Ammon's horn (tissue), 1 donor: ENCODE data around the gene HIVEP3.
"Not testable (repeated sequence)": the region's sequence is repeated elsewhere in the genome, so short reads cannot be mapped to it uniquely, and the experiment has no call there.

Experiments used
- DNase-seq: peaks from one replicate; pipeline ENCODE4 v3.0.0-alpha.2; 2016; ENCODE audit warnings: low spot score

HIVEP3 gene

DNA sequence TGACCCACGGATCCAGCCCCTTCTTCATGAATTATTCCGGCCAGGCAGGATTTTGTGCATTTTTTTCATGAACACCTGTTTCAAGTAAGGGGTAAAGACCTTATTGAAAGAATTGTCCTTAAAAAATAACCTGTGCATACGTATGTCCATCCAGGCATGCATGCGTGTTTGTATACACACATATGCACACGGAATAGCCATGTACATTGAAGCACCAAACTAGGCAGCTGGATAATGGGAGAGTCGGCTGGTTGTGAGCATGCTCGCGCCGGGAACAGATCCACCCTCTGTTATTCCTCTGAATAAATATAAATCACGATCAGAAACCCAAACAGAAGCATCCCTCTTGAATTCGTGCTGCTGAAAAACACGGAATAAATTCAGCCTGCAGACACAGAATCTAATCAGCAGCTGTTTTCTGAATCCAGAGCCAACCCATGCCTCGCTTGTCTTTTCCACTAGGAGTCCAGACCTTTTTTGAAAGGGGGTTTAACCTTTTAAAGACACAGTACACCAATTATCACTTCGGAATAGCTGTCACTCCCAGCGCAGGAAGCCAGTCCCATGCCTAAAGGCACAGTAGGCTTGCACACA, at the start of gene HIVEP3:
Gene HIVEP3 (minus strand): TSS at position 473 of the 594 bp plus-strand sequence.
- DNase-seq = peak; percentile 75

DNA sequence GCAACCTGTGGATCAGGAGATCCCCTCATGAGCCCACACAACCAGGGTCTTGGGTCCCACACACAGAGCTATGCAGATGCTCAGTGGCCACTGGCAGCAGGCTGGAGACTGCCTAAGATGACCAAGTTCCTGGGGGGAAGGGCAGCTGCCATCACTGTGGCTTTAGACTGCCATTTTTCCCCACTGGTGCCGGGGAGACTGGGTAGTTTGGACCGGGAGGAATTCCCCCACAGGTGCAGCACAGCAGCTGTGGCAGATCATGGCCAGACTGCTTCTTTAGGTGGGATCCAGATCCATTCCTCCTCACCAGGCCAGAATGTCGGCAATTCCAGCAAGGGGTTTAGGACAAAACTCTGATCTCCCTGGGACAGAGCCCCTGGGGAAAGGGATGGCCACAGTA, 45.7 kb upstream of the HIVEP3 start:
- no peak for DNase-seq

DNA sequence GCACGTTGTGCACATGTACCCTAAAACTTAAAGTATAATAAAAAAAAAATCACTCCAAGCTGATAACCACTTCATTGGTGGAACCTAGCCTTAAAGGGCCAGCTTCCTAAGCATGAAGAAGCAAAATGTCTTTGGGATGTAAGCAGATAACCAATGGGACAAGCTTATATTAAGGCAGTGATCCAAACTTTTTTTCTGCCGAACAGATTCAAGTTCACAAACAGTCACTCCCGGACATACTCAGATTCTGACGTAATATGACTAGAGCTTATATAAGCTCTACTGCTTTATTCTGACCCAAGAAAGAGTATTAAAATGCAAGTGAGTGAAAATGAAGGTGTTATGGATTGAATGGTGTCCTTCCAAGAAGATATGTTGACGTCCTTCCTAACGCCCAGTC, 44.9 kb upstream of the HIVEP3 start:
- DNase-seq = no peak

DNA sequence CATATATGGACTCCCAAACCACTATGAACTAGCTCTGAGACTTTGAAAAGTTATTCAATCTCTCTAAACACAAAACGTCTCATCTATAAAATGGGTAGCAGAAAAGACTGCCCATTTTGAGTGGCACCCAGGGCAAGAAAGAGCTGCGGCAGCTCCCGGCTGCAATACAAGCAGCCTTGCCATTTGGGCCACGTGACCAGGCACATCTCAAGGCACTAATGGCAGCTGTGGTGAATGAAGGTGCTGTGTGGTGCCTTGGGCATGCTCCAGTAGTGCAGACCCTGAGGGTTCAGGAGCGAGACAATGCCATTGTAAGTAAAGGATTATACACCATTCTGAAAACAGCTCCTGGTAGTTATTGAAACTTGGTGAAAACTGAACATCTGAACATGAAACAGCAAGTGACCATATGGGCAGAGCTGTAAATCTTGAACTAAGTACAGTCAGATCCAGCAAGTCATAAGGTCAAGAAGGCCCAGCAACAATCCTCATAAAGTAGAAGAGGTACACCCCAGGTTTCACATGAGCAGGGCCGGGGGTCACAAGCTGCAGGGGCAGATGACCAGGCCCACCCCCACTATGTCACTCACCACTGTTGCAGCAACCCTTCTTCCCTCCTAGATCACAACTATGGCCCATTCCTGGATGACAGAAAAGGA, 39.4 kb upstream of the HIVEP3 start:
- DNase-seq = no peak

DNA sequence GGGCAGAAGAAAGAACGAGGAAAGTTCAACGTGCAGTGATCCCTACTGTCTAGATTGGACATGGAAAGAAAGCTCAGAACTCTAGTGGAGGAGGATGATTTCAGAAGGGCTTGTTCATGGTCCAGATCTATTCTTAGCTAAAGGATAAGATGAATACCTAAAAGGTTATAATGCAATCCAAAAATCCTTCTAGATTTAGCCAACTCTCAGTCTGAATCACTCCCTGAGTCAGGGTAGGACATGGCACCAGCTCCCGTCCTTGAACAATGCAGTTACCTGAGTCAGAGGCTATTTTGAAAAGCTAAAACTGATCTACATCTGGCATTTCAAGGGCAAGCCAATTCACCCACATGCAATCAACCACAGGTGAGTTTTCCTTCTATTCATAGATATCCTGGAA, 38.8 kb upstream of the HIVEP3 start:
- no peak for DNase-seq

DNA sequence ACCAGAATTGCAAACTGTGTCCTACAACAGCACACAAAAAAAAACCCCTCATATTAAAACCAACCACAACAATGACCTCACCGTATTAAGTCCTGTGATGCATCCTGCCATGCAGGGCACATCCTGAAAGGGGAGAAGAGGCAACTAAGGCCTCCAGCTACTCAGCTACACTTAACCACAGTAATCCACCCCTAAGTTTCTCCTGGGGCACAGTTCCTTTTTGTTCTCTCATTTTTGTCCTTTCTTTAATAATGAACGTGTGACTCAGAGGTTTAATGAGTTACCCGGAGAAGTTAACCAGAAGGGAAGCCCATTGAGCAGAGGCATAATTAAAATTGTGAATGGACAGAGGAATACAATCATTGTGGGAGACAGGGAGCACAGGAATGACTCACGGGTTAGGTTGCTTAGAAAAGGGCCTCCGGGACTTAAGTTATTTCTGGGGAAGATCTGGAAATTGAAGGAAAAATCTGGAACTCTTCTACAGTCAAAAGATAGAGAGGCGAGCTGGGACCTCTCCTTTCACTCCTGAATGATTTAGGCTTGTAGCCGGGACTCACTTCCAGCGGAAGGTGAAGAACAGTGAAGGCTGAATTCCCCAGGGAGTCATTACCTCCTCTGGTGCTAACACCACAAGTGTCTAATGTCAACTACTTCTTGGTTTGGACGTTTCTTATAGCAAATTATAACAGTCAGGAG, 36.9 kb upstream of the HIVEP3 start:
- DNase-seq = no peak

DNA sequence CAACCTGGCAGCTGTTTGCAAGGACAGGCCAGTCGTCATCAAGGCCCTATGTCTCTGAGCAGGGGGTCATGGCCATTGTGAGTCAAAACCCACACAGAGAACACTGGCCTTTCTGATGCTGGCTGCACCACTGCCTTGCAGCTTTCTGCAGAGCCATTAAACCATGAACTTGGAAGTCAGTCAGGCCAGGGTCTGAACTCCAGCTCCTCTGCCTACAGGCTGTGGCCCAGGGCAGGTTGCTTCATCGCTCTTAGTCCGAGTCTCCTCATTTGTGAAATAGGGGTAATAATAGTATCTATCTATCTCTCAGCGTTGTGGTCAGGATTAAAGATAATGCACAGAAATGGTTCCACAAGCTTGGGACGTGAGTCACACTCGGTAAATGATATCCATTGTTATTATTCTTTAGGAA, 35.8 kb upstream of the HIVEP3 start:
- no peak for DNase-seq

DNA sequence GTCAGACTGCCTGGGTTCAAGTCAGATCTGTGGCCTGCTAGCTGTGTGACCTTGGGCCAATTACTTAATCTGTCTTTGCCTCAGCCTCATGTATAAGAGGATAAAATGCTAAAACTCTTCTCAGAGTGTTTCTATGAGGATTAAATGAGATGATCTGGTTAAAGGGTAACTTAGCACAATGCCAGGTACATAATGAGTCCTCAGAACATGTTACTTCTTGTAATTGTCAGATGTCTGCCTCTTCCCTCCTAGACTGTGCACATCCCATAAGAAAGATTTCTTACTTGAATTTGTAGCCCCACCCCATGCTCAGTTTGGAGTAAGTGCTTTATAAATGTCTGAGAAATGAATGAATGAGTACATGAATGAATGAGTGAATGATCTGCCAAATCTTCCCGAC, 34.6 kb upstream of the HIVEP3 start:
- DNase-seq = no peak

DNA sequence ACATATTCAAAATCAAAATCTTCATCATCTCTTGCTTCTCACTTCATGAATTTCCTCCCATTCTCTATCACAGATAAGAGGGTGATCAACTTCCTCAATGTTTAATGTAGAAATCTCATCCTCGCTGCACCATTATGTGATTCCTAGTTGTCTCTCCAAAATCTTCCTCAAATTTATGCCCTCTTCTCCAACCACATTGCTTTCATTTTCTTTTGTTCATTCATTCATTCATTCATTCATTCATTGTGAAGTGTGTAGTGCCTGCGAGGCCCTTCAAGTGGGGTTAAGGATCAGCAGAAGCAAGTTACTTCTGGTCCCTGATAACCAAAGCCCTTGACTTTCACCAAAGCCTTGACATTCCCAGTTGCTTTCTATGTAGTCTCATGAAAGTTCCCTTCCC, 33.5 kb upstream of the HIVEP3 start:
- no peak for DNase-seq

DNA sequence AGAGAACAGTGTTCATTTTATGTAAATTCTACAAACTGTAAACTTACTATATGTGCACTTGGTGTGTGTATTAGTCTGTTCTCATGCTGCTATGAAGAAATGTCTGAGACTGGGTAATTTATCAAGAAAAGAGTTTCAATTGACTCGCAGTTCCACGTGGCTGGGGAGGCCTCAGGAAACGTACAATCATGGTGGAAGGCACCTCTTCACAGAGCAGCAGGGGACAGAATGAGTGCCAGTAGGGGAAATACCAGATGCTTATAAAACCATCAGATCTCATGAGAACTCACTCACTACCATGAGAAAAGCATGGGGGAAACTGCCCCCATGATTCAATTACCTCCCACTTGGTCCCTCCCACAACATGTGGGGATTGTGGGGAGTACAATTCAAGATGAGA, 32.8 kb upstream of the HIVEP3 start:
- DNase-seq = not testable (repeated sequence)

DNA sequence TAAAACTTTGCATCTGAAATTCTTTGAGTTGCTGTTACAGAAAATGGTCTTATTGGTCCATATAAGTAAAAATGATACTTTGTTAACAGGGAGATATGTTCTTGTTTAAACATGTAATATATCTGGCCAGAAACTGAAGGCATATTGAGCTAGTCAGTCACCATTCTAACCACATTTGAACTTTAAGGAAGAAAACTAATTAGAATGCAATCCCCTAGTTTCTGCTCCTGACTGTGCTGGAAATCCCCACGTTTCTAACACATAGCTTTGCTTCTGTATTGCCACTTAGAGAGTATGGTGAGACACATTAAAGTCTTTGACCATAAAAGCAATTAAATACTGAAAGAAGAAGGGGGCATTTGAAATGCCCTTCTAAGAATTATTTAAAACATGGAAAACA, 32.1 kb upstream of the HIVEP3 start:
- DNase-seq = no peak

DNA sequence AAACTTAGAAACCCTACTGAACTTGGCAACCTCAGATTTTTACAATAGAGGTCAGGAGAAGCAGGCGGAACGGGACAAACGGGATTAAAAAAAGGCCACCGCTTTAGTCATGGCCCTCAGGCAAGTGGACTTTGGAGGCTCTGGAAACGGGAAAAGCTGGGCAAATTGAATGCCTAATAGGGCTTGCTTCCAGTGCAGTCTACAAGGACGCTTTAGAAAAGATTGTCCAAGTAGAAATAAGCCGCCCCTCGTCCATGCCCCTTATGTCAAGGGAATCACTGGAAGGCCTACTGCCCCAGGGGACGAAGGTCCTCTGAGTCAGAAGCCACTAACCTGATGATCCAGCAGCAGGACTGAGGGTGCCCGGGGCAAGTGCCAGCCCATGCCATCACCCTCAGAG, 27.2 kb upstream of the HIVEP3 start:
- not testable (repeated sequence) for DNase-seq

DNA sequence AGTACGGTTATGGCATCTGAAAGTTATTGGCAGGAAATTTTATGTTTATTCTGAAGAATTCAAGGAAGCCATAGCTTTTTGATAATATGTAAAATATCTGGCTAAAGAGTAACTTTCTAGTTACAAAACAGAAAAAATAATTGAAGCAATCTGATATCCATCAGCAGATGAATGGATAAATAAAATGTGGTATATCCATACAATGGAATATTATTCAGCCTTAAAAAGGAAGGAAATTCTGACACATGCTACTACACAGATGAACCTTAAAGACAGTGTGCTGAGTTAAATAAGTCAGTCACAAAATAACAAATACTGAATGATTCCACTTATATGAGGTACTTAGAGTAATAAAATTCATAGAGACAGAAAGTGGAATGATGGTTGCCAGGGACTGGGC, 25.0 kb upstream of the HIVEP3 start:
- DNase-seq = no peak

DNA sequence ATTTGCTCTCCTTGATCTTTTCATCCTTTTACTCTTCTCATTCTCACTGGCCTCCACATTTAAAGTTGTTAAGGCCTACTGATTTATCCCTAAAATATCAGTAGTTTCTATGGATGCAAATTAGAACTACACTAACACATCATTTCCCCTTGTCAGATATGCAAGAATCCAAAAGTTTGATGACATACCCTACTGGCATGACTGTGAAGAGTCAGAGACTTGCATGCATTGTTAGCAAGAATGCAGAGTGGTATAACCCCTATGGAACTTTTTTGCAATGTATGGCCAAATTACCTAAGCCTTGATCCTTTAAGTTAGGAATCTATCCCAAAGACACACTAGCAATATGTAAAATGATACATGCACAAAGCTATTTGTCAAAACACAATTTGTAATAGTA, 23.6 kb upstream of the HIVEP3 start:
- DNase-seq = no peak

DNA sequence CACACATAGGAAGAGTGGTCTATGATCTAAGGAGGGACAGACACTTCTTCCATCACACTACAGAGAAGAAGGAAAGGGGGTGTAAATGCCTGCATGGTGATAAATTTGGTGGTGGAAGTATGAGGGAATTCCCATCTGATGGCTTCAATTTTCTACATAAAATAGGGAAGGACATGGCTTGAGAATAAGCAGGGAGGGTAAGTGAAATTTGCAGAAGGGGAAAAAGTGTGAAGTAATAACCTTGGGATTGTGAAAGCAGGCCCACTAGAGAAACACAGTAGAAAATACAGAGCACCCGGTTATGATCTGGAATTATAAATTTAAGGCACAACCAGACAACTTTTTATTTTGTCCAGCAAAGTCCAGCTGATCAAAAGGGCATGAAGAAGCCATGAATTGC, 22.7 kb upstream of the HIVEP3 start:
- no peak for DNase-seq

DNA sequence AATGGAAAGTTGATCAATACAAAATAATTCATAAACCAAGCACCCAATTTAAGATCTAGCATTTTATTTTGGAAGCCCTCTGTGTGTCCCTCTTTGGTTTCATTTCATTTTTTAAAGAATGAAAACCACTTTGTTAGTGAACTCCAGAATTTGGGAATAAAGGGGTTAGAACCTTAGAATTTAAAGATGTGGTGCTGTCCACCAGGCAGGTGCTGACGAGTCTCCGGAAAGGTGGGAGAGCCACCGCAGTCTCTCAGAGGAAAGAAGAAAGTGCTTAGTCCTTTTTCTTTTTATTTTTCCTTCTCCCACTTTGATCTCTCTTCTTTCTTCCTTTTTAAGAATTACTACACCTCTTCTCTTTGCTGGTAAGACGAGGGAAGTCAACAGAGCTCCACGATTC, 20.5 kb upstream of the HIVEP3 start:
- no peak for DNase-seq

DNA sequence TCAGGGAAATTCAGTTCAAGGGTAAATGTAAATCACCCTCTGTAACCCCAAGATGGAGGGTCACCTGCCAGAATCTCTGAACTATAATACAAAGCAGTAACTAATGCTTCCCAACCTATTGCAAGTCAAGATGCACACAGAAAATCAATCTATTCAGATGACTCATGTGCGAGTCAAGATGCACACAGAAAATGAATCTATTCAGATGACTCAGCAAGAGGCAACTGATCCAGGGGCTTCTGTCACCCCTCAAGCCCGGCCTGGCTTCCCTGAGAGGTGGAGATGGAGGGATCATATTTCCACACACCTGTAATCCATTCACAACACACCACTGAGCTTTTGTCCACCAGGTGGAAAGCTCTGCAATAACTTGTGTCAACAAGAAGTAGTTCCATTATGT, 17.4 kb upstream of the HIVEP3 start:
- DNase-seq = no peak

DNA sequence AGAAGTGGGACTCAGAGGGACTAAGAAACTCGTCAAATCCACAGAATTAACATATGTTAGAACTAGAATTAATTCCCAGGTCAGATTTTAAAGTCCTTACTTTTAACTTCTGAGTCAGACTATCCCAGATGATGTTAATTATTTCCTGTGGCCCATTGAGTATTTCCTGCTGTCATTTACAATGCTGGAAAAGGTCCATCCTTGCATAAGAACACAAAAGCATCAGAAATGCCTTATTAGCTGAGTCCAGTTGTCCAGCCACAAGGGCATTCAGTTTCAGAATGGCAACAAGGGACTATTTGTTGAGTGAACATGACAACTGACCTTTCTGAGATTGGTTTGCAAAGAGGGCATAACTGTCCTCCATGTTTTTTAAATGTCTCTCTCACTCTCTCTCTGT, 16.5 kb upstream of the HIVEP3 start:
- DNase-seq = peak; percentile 51

DNA sequence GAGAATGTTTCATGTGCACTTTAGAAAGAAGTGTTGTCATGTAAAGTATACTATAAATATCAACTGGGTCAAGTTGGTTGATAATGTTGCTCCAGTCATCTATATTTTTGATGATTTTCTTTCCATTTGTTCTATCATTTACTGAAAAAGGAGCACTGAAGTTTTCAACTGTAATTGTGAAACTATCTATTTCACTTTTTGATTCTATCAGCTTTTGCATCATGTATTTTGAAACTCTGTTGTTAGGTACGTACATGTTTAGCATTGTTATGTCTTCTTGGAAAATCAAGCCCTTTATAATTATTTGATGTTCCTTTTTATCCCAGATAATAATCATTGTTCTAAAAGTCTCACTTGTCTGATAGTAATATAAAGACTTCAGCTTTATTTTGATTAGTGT, 14.4 kb upstream of the HIVEP3 start:
- DNase-seq = no peak

DNA sequence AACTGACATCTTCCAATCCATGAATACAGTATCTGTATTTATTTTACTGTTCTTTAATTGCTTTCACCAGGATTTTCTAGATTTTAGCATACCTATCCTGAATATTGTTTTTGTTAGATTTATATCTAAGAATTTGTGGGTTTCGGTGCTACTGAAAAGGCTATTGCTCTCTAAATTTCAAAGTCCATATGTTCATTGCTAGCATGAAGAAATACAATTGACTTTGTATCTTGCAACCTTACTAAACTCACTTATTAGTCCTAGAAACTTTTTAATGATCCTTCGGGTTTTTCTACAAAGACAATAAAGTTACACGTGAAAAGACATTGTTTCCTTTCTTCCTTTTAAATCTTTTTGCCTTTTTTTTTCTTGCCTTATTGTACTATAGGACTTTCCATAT, 12.9 kb upstream of the HIVEP3 start:
- DNase-seq = no peak

DNA sequence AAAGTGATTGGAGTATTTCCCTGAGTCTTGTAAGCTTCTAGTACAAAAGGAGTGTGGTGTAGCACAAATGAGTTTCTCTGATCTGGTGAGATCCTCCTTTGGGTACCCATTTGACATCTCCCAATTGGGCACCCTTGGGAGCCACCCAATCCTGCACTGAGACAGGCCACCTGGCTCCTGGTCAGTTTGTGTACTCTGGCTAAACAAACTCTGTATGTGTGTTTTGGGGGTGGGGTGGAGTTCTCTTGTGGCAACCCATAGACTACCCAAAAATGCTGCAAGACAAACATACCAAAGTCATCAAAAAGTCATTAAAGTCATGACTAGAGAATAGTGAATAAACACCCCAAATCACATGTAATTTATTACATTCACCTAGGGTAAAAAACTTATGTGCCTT, 8.4 kb upstream of the HIVEP3 start:
- no peak for DNase-seq

DNA sequence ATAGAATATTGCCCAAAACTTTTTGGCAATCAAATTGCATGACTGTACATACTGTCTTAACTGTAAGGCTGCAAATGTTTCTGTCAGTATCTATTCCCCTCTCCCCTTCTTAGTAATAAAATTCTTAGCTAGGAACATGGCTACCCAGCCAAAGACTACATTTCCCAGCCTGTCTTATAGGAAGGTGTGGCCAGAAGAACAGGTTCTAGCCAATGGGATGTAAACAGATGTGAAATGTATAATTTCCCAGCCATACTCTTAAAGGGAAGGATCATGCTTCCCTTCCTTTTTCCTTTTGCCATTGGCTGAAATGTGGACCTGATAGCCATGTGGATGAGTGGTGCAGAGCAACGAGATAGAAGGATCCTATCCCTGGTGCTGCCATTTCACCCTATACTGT, 7.0 kb upstream of the HIVEP3 start:
- DNase-seq = no peak

DNA sequence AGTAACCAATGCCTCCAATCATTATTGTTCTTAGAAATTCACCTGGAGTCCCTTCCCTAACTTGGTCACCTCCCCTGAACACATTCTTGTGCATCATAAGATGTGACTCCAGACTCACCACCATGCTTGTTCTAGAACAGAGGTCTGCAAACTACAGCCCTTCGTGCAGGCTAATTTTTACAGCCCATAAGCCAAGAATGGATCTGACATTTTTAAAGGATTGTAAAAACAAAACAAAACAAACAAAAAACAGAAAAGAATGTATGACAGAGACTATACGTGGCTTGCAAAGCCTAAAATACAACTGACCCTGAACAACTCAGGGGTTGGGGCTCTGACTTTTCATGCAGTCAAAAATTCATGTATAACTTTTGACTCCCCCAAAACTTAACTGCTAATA, 6.2 kb upstream of the HIVEP3 start:
- no peak for DNase-seq

DNA sequence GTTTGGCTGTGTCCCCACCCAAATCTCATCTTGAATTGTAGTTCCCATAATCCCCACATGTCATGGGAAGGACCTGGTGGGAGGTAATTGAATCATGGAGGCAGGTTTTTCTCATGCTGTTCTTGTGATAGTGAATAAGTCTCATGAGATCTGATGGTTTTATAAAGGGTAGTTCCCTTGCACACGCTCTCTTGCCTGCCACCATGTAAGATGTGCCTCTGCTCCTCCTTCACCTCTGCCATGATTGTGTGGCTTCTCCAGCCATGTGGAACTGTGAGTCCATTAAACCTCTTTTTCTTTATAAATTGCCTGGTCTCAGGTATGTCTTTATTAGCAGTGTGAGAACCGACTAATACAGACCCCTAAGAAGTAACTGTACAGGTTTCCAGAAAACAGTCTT, 2.5 kb upstream of the HIVEP3 start:
- not testable (repeated sequence) for DNase-seq
